ENCODE measurements around the gene FOLR2.

GRCh38 chr11:72245263-72245816 is 28.7 kb downstream of the FOLR2 start:
- TF ChIP-seq CREB1 (IDR thresholded peaks at IDR 0.05; ENCODE audit: low read depth) (no peak), EGR1 (IDR thresholded peaks at IDR 0.05) (no peak), MAX (IDR thresholded peaks at IDR 0.05) (no peak), ZBTB7A (IDR thresholded peaks at IDR 0.05; ENCODE audit: low read depth) (no peak), FOXM1 (IDR thresholded peaks at IDR 0.05; ENCODE audit: borderline replicate concordance, low read depth) (no peak), CEBPB (IDR thresholded peaks at IDR 0.05) (no peak)

Data from Ishikawa (cell line).